Calu3 (cell line): Measurements from ENCODE around the gene MAP2K2. TPM values are rescaled to one million over a fixed set of nuclear protein-coding genes. Genes with fewer than 3 reads are reported as not detected.

Experiments used
- BruUV-seq: library from RNA; stranded (reverse); fragments of 400-500 nt; replicated peaks from 2 replicates; lab custom pipeline; 2021; lab: Mats Ljungman, UMichigan
- CTCF ChIA-PET: fragments of 300-600 bp; sonication (Branson Sonifier 250); formaldehyde crosslinking; loops from one replicate; lab custom pipeline; 2022; ENCODE audit warnings: antibody characterized with exemption; lab: Charles Lee
- DNase-seq: peaks from one replicate; pipeline ENCODE4 v3.0.0; 2022
- H3K27ac Mint-ChIP-seq: one replicate; pipeline ENCODE4 v1.8.0; 2022; ENCODE audit warnings: mixed read lengths; ENCODE audit not compliant: unreplicated experiment
- H3K27me3 Mint-ChIP-seq: one replicate; pipeline ENCODE4 v1.8.0; 2022; ENCODE audit warnings: mixed read lengths; ENCODE audit not compliant: unreplicated experiment
- H3K36me3 Mint-ChIP-seq: one replicate; pipeline ENCODE4 v1.8.0; 2022; ENCODE audit warnings: mild to moderate bottlenecking, moderate library complexity, mixed read lengths; ENCODE audit not compliant: insufficient read depth, unreplicated experiment
- H3K4me1 Mint-ChIP-seq: one replicate; pipeline ENCODE4 v1.8.0; 2022; ENCODE audit warnings: mild to moderate bottlenecking, low read depth, mixed read lengths; ENCODE audit not compliant: unreplicated experiment
- H3K4me3 Mint-ChIP-seq: one replicate; pipeline ENCODE4 v1.8.0; 2022; ENCODE audit warnings: mild to moderate bottlenecking, low read depth, moderate library complexity, mixed read lengths; ENCODE audit not compliant: unreplicated experiment
- H3K9me3 Mint-ChIP-seq: one replicate; pipeline ENCODE4 v1.8.0; 2022; ENCODE audit warnings: low read depth, mixed read lengths; ENCODE audit not compliant: unreplicated experiment
- CTCF ChIP-seq: fragments of 200-600 bp; IDR thresholded peaks from one replicate; pipeline ENCODE4 v1.8.0; 2022; ENCODE audit warnings: antibody characterized with exemption; ENCODE audit not compliant: unreplicated experiment
- intact Hi-C: fragments of 100-400 bp; cut with micrococcal nuclease; formaldehyde crosslinking; loops from one replicate; pipeline ENCODE4 v1.10.0; 2022; ENCODE audit not compliant: unreplicated experiment
- total RNA-seq: library from RNA; stranded (reverse); gene quantifications from 2 replicates; pipeline ENCODE4 v1.2.3, GENCODE V29; 2022

Gene MAP2K2
- total RNA-seq, 1 experiment from 2014 or later: 114 TPM

- CTCF ChIA-PET: interaction anchor here (0.5 kb wide), 1 partner anchor 24 kb away, joined by 3 read pairs; no protein-coding TSS in a partner anchor
- no peak overlapping the region for H3K27ac Mint-ChIP-seq
- no peak overlapping the region for H3K4me3 Mint-ChIP-seq
- BruUV-seq: no TSS peak
- TF ChIP-seq CTCF: no peak
- H3K9me3 Mint-ChIP-seq: no peaks in the 10 kb centered on the region
- H3K36me3 Mint-ChIP-seq: no peaks in the 10 kb centered on the region
- intact Hi-C loops: no loop called here
- no peak for DNase-seq
- H3K27me3 Mint-ChIP-seq: no peaks in the 10 kb centered on the region
- no peaks in the 10 kb centered on the region for H3K4me1 Mint-ChIP-seq
Observed at GRCh38 chr19:4077007-4077374, 46.9 kb downstream of the MAP2K2 start.

- Mint-ChIP-seq H3K4me1 (no peaks in the 10 kb centered on the region), H3K9me3 (no peaks in the 10 kb centered on the region), H3K4me3 (no peak overlapping the region), H3K27ac (no peak overlapping the region), H3K36me3 (no peaks in the 10 kb centered on the region), H3K27me3 (no peaks in the 10 kb centered on the region)
- TF ChIP-seq CTCF: no peak
- BruUV-seq: no TSS peak
- CTCF ChIA-PET: no interaction called here
- no peak for DNase-seq
- intact Hi-C loops: no loop called here
Observed at GRCh38 chr19:4075373-4075772, 48.5 kb downstream of the MAP2K2 start.

- Mint-ChIP-seq H3K4me1 (no peaks in the 10 kb centered on the region), H3K27ac (no peak overlapping the region), H3K9me3 (no peaks in the 10 kb centered on the region), H3K36me3 (peaks cover 8% of the 10 kb centered on the region), H3K27me3 (no peaks in the 10 kb centered on the region), H3K4me3 (no peak overlapping the region)
- no peak for DNase-seq
- intact Hi-C loops: no loop called here
- no peak for TF ChIP-seq CTCF
- CTCF ChIA-PET: no interaction called here
- no TSS peak for BruUV-seq
Observed at GRCh38 chr19:4071610-4072009, 52.3 kb downstream of the MAP2K2 start.

- Mint-ChIP-seq H3K4me3 (no peak overlapping the region), H3K27me3 (no peaks in the 10 kb centered on the region), H3K36me3 (peaks cover 18% of the 10 kb centered on the region), H3K4me1 (no peaks in the 10 kb centered on the region), H3K27ac (no peak overlapping the region), H3K9me3 (no peaks in the 10 kb centered on the region)
- no peak for TF ChIP-seq CTCF
- DNase-seq: no peak
- CTCF ChIA-PET: interaction anchor here (0.6 kb wide), 1 partner anchor 135 kb away, joined by 3 read pairs; no protein-coding TSS in a partner anchor
- intact Hi-C loops: no loop called here
- no TSS peak for BruUV-seq
Observed at GRCh38 chr19:4069331-4069959, 54.5 kb downstream of the MAP2K2 start.
